Activated naive CD8-positive, alpha-beta T cell treated with anti-CD3 and anti-CD28 coated beads, Interleukin-2, amount 50 U/mL, for 24 hours (primary cell): Measurements from ENCODE around the gene PNKD.

Experiments used
- ATAC-seq: fragments of 150-1000 bp; cut with Tn5 transposase; one replicate; pipeline ENCODE4 v1.10.0; 2021
- DNase-seq: peaks from one replicate; pipeline ENCODE4 v3.0.0; 2021
- H3K27ac Mint-ChIP-seq: one replicate; pipeline ENCODE4 v1.8.0; 2021; ENCODE audit warnings: mild to moderate bottlenecking, mixed read lengths
- H3K27me3 Mint-ChIP-seq: one replicate; pipeline ENCODE4 v1.8.0; 2021; ENCODE audit warnings: mixed read lengths
- H3K36me3 Mint-ChIP-seq: one replicate; pipeline ENCODE4 v1.8.0; 2021; ENCODE audit warnings: low read depth, mixed read lengths
- H3K4me1 Mint-ChIP-seq: one replicate; pipeline ENCODE4 v1.8.0; 2021; ENCODE audit warnings: mixed read lengths
- H3K4me3 Mint-ChIP-seq: one replicate; pipeline ENCODE4 v1.8.0; 2021; ENCODE audit warnings: mild to moderate bottlenecking, moderate library complexity, mixed read lengths
- H3K9me3 Mint-ChIP-seq: one replicate; pipeline ENCODE4 v1.8.0; 2021; ENCODE audit warnings: mixed read lengths

Gene PNKD

DNA sequence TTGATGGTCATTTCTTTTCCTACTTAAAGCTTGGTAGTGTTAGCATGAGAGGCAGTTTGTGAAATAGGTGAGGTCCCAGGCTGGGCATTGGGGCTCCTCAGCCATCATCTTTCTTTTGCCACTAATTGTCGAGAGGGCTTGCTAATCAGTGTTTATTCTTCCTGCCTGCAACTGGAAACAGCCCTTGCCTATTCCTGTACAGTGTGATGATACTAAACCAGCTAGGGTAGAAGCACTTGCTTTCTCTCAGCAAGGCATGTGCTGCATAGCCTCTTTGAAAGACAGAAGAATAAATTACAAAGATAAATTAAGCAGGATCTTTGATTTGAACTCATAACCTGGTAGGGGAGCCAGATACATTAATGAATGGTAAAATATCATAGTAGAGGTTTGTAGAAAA, 26.1 kb upstream of the PNKD start:
- no peaks in the 10 kb centered on the region for H3K9me3 Mint-ChIP-seq
- no peaks in the 10 kb centered on the region for H3K27me3 Mint-ChIP-seq
- H3K27ac Mint-ChIP-seq = peak overlapping the region; percentile 73
- ATAC-seq (no peak), DNase-seq (no peak)
- H3K36me3 Mint-ChIP-seq = peaks cover 72% of the 10 kb centered on the region
- no peak overlapping the region for H3K4me3 Mint-ChIP-seq
- peaks cover 41% of the 10 kb centered on the region for H3K4me1 Mint-ChIP-seq

DNA sequence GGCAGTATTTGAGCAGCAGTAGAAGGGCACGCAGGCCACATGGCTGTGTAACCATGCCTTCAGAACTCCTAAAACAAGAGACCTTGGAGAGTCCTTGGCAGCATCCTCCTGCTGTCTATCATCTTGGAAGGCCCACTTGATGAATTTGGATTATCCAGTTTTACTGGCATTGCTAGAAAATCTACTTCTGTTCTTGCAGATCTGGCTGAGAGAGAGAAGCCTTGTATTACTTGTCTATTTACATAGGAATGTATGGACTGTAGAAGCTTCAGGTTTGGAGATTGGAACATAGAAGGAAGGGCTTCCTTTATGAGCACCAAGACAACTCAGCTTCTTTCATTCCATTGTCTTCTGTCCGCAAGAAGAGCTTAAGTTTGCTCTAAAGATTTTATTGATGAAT, 25.7 kb upstream of the PNKD start:
- ATAC-seq = no peak
- DNase-seq = no peak
- H3K27ac Mint-ChIP-seq = peak overlapping the region; percentile 73
- no peaks in the 10 kb centered on the region for H3K27me3 Mint-ChIP-seq
- H3K4me1 Mint-ChIP-seq = peaks cover 41% of the 10 kb centered on the region
- peaks cover 73% of the 10 kb centered on the region for H3K36me3 Mint-ChIP-seq
- H3K4me3 Mint-ChIP-seq = no peak overlapping the region
- no peaks in the 10 kb centered on the region for H3K9me3 Mint-ChIP-seq

DNA sequence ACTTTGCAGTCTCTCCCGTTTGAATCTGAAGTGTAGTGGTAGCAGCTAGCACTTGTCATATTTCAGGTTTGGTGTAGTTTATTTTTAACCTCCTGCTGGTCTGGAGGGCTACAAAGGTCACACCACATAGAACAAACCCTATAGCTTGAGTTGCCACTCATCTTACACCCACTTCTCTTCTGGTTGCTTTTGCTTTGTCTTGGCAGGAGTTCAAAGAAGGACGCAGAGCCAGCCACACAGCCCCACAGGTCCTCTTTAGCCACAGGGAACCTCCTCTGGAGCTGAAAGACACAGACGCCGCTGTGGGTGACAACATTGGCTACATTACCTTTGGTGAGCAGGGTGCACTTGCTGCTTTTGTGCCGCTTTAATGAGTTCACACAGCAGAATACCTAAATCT, 25.1 kb upstream of the PNKD start:
- H3K36me3 Mint-ChIP-seq = peaks cover 73% of the 10 kb centered on the region
- H3K4me1 Mint-ChIP-seq = peaks cover 43% of the 10 kb centered on the region
- no peaks in the 10 kb centered on the region for H3K9me3 Mint-ChIP-seq
- DNase-seq = no peak
- peak overlapping the region; percentile 73 for H3K27ac Mint-ChIP-seq
- H3K27me3 Mint-ChIP-seq = no peaks in the 10 kb centered on the region
- peak; percentile 88 for ATAC-seq
- H3K4me3 Mint-ChIP-seq = no peak overlapping the region

DNA sequence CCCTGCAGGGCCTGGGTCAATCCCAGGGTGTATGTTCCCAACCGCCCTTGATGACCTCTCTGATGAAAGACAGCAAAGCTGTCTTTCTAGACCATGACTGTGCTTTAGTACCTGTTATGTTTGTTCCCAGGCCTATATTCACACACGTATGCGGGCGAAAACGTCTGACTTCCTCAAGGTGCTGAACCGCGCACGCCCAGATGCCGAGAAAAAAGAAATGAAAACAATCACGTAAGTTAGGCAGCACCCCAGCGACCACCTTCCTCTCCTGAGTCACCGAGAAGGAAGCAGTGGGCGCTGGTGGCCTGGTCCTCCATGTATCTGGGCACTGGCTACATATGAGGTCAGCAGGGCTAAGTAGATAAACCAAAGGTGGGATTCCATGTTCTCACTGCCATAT, 20.6 kb upstream of the PNKD start:
- ATAC-seq (no peak), DNase-seq (no peak)
- peak overlapping the region; percentile 73 for H3K27ac Mint-ChIP-seq
- H3K4me3 Mint-ChIP-seq = no peak overlapping the region
- H3K4me1 Mint-ChIP-seq = peaks cover 26% of the 10 kb centered on the region
- no peaks in the 10 kb centered on the region for H3K9me3 Mint-ChIP-seq
- H3K36me3 Mint-ChIP-seq = peaks cover 63% of the 10 kb centered on the region
- no peaks in the 10 kb centered on the region for H3K27me3 Mint-ChIP-seq

DNA sequence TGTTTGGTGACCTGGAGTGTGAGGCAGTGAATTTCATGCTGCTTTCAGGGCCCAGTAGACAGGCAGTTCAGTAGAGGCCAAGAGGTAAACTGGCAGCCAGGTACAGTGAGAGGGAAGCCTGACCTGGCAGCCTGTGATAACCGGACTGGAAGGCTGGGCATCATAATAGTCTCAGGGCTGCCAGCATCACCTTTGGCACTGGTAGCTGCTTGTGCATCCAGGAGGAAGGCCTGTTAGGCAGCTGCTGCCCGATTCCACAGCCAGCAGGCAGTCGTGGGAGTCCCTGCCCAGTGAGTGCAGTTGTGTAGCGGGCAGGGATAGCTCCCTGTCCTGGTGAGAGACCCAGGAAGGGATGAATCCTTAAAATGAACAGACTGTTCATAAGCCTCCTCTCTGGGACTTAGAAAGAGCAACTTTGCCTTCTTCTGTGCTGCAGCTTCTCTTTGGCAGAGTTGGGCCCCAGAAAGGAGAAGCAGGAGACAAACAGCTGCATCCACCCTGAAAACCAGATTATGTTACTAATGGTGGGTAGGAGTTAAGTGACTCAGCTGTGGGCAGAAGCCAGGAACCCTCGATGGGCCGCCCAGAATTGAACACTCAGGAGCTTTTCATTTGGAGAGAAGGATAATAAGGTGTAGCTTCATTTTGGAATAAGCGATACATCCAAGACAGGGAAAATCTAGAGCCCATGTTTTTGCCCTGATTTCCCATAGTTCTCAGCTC, 17.6 kb upstream of the PNKD start:
- Mint-ChIP-seq H3K4me1 (peaks cover 41% of the 10 kb centered on the region), H3K9me3 (no peaks in the 10 kb centered on the region), H3K4me3 (no peak overlapping the region), H3K27ac (peak overlapping the region; percentile 27), H3K36me3 (peaks cover 59% of the 10 kb centered on the region), H3K27me3 (no peaks in the 10 kb centered on the region)
- no peak for DNase-seq
- peak; percentile 34 for ATAC-seq

DNA sequence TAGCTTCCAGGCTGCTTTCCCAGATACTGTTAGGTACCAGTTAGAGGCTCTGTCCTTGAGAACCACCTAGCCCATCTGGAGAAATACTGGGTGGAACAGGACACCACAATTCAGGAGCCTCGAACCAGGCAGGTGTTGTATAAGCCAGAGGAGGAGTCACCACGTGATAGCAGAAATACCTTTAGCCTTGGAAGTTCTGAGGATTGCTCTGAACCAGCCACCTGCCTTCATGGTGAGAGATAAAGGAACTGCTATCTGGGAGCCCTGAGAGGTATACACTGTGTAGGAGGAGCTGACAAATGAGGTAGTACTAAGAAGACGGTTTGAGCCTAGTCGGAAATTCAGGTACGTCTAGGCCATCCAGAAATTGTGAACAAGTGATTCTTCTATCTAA, 17.1 kb upstream of the PNKD start:
- Mint-ChIP-seq H3K27me3 (no peaks in the 10 kb centered on the region), H3K4me3 (no peak overlapping the region), H3K9me3 (no peaks in the 10 kb centered on the region), H3K4me1 (peaks cover 44% of the 10 kb centered on the region), H3K36me3 (peaks cover 56% of the 10 kb centered on the region), H3K27ac (peak overlapping the region; percentile 27)
- ATAC-seq = no peak
- DNase-seq = no peak

DNA sequence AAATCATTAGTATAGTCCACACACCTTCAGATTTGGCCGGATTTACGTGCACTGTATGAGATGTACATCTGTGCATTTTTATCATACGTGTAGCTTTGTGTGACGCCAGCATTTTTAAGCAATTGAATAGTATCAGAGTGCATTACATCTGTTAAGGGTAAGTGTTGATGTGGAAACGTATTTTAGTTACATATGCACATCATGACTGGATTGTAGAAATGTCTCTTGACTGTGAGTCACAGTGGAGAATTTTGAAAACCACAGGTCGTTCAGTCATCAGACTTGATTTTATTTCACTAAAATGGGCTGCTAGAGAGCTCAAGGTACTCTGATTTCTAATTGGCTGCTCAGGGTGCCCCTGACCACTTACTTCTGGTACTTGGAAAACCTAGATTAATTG, 14.9 kb upstream of the PNKD start:
- ATAC-seq = peak; percentile 20
- H3K4me1 Mint-ChIP-seq = peaks cover 57% of the 10 kb centered on the region
- H3K36me3 Mint-ChIP-seq = peaks cover 39% of the 10 kb centered on the region

DNA sequence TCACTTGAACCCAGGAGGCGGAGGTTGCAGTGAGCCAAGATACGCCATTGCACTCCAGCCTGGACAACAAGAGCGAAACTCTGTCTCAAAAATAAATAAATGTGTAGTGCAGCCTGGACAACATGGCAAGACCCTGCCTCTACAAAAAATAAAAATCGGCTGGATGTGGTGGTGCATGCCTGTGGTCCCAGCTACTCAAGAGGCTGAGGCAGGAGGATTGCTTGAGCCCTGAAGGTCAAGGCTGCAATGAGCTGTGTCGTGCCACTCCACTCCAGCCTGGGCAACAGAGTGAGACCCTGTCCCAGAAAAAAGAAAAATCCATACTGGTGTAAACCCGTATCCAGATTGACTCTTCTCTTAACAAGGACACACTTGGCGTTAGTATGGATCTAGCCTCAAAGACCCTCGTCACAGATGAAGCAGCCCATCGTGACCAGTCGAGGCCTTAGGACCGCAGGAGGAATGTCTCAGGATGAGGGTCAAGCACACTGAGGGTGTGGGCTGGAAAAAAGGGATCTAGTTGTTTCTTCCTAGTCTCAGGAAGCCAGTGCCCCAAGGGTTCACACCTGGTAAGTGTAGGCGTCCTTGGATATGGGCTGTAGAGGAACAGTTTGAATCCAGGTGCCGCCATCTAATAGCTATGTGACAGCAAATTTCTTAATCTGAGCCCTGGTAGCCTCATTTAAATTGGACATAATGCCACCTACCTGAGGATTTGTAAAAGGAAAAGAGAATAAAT, 13.5 kb upstream of the PNKD start:
- Mint-ChIP-seq H3K4me1 (peaks cover 55% of the 10 kb centered on the region), H3K27ac (peak overlapping the region; percentile 87), H3K27me3 (no peaks in the 10 kb centered on the region), H3K36me3 (peaks cover 27% of the 10 kb centered on the region), H3K9me3 (no peaks in the 10 kb centered on the region), H3K4me3 (no peak overlapping the region)
- DNase-seq (no peak), ATAC-seq (no peak)

More for the DNA sequence above, 14.9 kb upstream of the PNKD start:
- Mint-ChIP-seq H3K9me3 (no peaks in the 10 kb centered on the region), H3K4me3 (no peak overlapping the region), H3K27ac (peak overlapping the region; percentile 65), H3K27me3 (no peaks in the 10 kb centered on the region)
- DNase-seq = no peak

DNA sequence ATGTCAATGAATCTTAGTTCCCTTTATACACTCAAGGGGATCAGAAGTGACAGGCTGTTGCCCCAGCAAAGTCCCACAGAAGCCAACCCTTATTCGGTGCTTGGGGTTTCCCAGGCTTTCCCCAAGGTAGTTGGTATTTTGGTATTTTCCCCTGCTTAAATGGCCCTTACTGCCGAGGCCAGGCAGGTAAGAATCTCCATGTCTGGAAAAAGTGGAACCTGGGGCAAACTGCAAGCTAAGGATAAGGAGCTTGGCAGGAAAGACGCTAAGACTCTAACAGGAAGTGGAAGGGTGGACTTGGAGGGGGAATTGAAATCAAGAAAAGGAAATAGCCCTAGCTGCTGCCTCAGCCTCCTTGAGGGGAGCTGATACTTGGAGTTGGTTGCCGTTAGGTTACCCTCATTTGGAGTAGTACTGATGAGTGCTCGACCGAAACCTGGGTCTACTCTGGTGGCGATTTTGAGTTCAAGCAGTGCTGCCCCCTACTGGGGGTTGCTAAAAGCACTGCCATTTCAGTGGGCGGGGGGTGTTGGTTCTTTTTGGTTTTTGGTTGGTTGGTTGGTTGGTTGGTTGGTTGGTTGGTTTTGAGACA, 12.8 kb upstream of the PNKD start:
- Mint-ChIP-seq H3K27ac (peak overlapping the region; percentile 87), H3K4me3 (no peak overlapping the region), H3K9me3 (no peaks in the 10 kb centered on the region), H3K4me1 (peaks cover 53% of the 10 kb centered on the region), H3K36me3 (peaks cover 23% of the 10 kb centered on the region), H3K27me3 (no peaks in the 10 kb centered on the region)
- DNase-seq = peak; percentile 78
- ATAC-seq = peak; percentile 70

DNA sequence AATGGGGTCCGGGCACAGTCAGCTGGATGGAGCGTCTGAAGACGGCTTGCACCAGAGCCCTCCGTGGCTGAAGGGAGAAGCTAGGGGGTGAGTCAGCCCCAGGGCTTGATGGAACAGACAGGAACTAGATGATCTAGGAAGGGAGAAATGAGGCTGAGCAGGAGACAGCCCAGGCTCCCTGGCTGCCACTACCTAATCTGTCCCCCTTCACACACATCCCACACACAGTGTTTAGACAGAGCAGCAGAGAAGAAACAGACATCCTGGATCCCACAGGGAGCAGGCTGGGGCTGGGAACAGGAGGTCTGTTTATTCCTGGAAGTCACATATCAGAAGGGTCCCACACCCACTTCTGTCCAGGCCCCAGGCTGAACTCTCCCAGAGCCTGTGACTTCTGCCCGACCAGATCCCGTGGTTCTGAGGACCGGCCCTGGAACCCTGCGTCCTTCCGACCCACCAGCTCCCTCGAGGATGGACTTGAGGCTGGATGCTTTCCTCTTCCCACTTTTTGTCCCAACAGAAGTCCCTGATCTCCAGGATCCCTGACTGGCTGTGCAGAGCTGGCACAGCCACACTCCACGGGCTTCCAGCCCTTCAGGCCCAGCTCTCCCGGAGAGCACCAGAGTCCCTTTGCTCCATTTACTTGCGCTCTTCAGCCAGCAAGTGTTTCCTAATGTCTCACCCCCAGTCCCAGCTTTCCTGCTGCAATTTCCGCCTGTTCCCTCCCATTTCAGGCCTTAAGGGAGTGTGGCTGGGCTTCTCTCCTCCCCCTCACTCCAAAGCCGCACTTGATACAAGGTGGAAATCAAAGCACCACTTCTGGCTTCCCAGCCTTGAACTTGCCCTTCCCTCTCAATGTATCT, 11.0 kb upstream of the PNKD start:
- H3K4me3 Mint-ChIP-seq = no peak overlapping the region
- no peaks in the 10 kb centered on the region for H3K9me3 Mint-ChIP-seq
- no peak for ATAC-seq
- peak overlapping the region; percentile 27 for H3K27ac Mint-ChIP-seq
- DNase-seq = no peak
- no peaks in the 10 kb centered on the region for H3K27me3 Mint-ChIP-seq
- H3K4me1 Mint-ChIP-seq = peaks cover 57% of the 10 kb centered on the region
- peaks cover 22% of the 10 kb centered on the region for H3K36me3 Mint-ChIP-seq

DNA sequence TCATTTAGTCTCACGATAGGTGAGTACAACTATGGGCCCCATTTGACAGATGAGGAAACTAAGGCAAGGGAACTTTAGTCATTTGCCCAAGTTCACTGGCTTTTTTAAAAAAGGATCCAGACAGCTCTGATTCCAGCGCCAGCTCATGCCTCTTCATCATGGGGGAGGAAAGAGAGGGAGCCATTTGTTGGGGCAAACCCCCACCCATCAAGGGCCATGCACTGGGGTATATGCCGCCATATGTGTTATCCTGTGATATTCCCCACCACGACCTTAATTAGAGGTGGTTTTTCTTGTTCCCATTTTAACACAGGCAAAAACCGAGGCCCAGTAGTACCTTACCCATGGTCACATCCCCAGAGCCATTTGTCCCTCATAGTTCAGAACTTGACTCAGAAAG, 10.2 kb upstream of the PNKD start:
- H3K27ac Mint-ChIP-seq = no peak overlapping the region
- peaks cover 16% of the 10 kb centered on the region for H3K36me3 Mint-ChIP-seq
- no peak overlapping the region for H3K4me3 Mint-ChIP-seq
- DNase-seq (no peak), ATAC-seq (no peak)
- H3K27me3 Mint-ChIP-seq = no peaks in the 10 kb centered on the region
- peaks cover 53% of the 10 kb centered on the region for H3K4me1 Mint-ChIP-seq
- H3K9me3 Mint-ChIP-seq = no peaks in the 10 kb centered on the region

DNA sequence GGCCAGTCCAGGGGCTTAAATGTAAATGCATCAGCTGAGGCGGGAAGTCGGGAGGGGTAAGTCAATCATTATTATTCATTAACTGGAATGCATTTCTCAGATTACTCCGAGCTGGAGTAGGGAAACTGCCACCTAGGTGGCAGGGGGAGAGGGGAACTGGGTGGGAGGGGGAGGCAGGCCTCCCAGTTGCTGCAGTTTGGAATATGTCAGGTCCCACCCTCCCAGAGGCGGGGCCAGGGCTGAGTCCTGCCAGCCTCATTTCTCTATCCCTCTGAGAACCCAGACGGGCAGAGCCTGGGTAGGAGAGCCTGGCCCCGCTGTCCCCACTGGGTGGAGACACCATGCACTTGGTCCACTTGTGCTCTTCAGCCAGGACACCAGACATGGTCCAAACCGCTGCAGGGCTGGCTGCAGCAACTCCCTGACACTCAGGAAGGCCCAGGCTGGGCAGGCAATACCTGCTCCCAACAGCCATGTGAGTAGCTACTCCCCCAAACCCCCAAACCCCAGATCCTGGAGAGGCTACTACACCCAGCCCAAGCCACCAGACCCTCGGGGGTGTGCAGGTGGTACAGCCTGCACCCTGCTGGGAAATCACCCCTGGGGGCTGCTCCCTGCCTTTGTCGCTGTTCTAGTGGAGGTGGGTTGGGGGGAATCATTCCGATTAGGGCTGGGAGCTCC, 9.4 kb upstream of the PNKD start, which contains the start of gene GPBAR1:
GPBAR1 (plus strand) TSS at position 274 of the 681 bp plus-strand sequence. CDS start 1,710 bp downstream, outside the sequence.
- Mint-ChIP-seq H3K9me3 (no peaks in the 10 kb centered on the region), H3K4me3 (no peak within 1 kb of the TSS), H3K27me3 (no peaks in the 10 kb centered on the region), H3K27ac (no peak within 1 kb of the TSS), H3K4me1 (peaks cover 47% of the 10 kb centered on the region), H3K36me3 (peaks cover 10% of the 10 kb centered on the region)
- ATAC-seq (no peak), DNase-seq (no peak)

DNA sequence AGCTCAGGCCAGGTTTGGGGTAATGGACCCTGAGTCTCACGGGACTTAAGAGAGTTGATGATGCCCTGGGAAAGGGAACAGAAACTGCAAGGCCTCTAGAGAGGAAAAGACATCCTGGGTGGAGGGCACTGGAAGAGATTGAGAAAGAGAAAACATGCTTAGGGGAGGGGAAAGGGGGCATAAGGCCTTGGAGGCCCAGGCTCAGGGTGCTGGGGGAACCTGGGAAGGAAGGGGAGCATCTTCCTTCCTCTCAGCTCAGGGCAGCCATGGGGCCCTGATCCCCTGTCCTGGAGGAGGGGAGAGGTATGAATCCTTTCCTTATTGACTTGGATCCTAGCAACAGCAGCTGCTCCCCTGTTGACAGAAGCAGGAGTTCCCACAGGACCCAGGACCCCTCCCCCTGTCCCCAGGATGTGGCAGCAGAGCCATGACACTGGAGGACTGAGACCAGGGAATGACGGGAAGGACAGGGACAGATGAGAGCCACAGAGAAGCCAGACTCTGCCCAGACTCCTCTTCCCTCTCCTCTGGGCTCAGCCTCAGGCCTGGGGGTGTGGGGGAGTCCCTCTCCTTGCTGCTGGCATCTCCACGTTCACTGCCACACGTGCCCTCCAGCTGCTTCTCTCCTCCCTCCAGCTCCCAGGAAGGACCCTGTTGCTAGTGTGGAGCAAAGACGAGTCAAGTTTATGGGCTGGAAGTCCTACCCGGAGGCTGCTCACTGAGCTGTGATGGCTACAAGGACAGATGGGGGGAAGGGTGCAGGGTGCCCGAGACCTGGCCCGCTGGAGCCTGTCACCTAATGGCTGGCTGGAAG, 8.7 kb upstream of the PNKD start:
- H3K27me3 Mint-ChIP-seq = no peaks in the 10 kb centered on the region
- H3K4me1 Mint-ChIP-seq = peaks cover 44% of the 10 kb centered on the region
- no peak for DNase-seq
- ATAC-seq = no peak
- no peak overlapping the region for H3K27ac Mint-ChIP-seq
- H3K9me3 Mint-ChIP-seq = no peaks in the 10 kb centered on the region
- no peak overlapping the region for H3K4me3 Mint-ChIP-seq
- H3K36me3 Mint-ChIP-seq = peaks cover 10% of the 10 kb centered on the region
